ENCODE measurements around the gene ABCD1.
"Not testable (repeated sequence)": the region's sequence is repeated elsewhere in the genome, so short reads cannot be mapped to it uniquely, and the experiment has no call there.

Gene ABCD1

DNA sequence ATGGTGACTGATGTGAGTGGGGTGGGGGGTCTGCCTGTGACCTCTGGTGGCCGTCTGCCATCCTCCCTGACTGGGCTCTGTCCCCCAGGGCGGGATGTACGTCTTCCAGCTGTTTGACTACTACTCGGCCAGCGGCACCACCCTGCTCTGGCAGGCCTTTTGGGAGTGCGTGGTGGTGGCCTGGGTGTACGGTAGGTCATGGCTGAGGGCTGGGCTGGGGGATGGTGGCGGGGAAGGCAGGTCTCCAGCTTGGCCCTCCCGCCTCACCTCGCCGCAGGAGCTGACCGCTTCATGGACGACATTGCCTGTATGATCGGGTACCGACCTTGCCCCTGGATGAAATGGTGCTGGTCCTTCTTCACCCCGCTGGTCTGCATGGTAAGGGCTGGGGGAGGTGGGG lies 30.4 kb upstream of the ABCD1 start:
- DNase-seq (ENCODE audit: low read depth, low spot score): not testable (repeated sequence)

DNA sequence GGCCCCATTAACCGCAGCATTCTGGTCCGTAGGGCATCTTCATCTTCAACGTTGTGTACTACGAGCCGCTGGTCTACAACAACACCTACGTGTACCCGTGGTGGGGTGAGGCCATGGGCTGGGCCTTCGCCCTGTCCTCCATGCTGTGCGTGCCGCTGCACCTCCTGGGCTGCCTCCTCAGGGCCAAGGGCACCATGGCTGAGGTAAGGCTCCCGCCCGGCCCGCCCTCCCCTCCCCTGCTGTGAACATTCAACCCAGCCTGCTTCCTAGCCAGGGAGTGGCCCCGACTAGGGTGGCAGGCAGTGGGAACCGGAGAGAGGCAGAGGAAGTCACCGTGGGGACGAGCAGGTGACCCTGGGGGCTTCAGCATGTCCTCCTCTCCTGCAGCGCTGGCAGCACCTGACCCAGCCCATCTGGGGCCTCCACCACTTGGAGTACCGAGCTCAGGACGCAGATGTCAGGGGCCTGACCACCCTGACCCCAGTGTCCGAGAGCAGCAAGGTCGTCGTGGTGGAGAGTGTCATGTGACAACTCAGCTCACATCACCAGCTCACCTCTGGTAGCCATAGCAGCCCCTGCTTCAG lies 29.9 kb upstream of the ABCD1 start:
- no peak for DNase-seq (ENCODE audit: low read depth, low spot score)

DNA sequence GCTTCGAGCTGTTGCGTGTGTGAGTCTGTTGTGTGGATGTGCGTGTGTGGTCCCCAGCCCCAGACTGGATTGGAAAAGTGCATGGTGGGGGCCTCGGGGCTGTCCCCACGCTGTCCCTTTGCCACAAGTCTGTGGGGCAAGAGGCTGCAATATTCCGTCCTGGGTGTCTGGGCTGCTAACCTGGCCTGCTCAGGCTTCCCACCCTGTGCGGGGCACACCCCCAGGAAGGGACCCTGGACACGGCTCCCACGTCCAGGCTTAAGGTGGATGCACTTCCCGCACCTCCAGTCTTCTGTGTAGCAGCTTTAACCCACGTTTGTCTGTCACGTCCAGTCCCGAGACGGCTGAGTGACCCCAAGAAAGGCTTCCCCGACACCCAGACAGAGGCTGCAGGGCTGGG lies 28.6 kb upstream of the ABCD1 start:
- DNase-seq (ENCODE audit: low read depth, low spot score): no peak

DNA sequence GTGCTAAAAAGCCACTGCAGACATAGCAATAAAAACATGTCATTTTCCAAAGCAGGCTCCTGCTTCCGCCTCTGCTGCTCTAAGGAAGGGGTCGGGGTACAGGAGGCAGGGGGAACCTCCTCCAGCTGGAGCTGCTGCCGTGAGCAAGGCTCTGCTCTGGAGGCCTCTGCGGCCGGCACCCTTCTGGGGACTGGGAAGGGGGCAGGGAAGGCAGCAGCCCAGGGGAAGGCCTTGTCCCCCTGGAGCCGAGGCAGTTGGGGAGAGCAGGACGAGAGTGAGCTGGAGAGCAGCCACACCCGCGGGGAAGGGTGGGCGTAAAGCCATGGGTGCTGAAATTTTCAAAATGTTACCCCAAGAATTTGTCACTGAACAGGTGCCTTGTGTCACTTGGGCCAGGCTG lies 28.1 kb upstream of the ABCD1 start:
- DNase-seq (ENCODE audit: low read depth, low spot score): not testable (repeated sequence)

DNA sequence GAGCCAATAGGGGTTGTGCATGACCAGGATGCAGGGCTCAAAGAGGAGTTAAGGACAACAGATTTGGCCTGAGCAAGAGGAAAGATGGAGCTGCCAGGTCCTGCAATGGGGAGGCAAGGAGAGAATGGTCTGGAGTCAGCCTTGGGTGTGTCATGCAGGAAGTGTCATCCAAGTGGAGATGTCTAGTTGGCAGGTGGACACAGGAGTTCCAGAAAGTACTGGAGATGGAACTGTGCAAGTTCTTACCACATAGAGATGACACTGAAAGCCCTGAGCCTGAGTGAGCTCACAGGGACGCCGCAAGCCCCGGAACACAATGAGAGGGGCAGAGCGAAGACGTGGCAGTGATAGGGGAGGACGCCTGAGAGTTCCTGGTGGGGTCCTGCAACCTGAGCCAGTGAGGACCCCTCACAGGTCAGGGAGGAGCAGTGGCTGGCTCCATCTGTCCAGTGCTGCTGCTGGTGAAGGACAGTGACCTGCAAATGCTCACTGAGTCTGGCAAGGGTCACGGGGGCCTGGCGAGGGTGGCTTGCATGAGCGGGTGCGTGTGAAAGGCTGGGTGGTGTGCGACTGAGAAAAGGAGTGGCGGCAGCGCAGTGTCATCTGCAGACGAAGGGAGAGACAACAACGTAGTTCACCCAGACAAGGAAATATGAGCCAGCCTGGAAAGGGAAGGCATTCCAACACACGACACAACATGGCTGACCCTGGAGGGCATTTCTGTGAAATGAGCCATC lies 27.5 kb upstream of the ABCD1 start:
- not testable (repeated sequence) for DNase-seq (ENCODE audit: low read depth, low spot score)

DNA sequence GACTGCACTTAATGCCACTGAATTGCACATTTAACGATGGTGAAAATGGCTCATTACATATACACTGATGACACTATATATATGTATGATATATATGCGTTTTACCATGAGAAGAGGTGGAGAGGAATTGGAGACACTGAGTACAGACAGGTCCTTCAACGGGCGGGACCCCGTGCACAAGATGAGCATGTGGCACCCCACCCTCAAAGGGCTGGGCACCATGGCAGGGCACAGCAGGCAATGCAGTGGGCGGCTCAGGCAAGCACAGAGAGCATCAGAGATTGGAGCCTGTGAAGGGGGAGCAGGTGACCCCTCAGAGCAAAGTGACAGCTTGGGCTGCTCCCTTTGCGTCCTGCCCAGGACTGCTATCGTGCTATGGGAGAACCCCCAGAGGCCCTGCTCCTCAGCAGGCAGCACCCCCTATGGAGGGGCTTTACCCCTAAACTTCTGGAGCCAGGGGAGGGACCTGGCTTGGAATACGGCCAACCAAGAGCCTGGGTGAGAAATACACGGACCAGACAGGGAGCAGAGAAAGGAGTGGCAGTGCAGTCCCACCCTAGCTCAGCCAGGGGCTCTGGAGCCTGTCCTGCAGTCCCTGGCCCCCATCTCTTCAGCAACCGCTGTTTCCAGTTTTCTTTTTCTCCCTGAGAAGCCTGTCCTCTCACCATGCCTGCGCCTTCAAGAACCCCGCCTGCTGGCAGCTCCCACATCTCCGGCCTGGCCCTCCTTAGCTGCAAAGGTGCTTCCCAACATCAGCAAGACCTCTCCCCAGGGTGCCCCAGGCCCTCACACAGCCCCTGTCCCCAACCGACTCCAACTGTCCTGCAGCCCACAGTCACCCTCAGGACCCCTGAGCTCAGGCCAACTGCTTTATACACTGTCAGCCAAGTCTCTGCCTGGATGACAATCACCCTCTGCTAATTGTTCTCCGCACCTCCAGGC lies 26.5 kb upstream of the ABCD1 start:
- no peak for DNase-seq (ENCODE audit: low read depth, low spot score)

DNA sequence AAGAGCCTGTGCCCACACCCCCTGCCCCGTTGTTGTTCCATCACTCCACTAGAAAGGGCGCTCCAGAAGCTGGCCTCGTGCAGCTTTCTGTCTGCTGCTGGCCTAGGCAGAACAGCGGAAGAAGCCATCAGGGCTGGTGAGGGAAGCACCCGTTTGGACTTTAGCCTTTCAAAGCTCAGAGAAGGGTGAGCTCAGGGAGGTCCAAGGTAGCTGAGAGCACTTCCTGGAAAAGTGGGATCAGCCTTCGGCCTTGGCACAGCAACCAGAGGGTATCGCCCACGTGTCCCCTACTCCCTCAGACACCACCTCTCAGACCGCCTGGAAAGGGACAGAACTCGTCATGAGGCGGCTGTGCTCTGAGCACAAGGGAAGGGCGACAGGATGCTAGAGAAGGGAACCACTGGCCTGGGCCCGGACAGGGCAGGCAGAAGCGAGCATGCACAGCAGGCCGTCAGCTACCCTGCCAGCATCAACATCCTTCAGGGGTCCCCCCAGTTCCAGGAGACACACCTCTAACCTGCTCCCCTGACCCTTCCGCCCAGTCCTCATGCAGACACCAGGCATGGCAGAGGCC lies 25.4 kb upstream of the ABCD1 start:
- not testable (repeated sequence) for DNase-seq (ENCODE audit: low read depth, low spot score)

DNA sequence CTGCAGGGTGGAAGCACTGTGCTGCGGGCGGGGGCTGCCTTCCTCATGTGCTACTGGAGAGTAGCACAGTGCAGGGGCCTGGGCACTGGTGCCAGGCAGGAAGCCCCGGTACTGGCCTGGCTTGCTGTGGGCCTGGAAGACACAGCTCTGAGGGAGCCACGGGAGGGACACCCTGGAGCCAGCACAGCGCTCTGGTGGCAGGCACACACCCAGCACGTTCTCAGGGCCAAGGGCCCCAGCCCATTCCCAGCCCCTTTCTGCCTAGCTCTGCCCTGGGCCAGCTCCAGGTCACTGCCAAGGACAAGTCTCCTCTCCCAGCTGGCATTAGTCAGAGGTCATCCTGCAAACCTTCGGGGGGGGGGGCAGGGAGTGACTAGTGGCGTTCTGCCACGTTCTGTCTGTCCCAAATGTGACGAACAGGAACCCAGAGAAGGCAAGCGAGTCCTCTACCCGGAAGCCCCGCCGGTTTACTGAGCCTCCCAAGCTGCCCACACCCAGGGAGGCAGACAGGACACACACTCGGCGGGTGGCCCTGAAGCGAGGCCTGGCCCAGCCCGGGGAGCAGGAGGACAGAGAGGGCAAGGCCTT lies 24.8 kb upstream of the ABCD1 start:
- not testable (repeated sequence) for DNase-seq (ENCODE audit: low read depth, low spot score)

DNA sequence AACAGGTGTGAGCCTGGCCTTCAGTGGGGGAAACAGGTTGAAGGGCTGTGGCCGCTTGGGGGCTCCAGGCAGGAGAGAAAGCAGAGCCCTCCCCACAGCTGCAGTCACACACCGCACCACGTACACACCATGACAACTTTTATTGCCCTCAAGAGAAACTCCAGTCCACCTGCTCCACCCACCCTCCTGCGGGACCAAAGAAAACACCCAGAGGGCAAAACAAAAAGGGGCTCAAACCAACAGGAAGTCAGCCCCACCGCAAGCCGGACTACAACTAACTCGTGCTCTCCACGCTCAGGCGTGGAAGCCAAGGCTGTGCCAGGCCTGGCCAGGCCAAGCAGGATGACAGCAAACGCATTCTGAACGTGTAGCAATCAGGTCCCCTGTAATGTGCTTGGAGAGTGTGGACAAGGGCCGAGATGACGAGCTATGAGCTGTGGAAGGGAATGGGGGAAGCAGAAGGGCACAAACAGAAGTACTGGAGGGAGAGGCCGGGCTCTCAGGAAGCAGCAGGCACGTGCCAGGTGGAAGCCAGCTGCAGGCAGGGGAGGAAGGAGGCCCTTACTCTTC lies 24.2 kb upstream of the ABCD1 start:
- DNase-seq (ENCODE audit: low read depth, low spot score): no peak

DNA sequence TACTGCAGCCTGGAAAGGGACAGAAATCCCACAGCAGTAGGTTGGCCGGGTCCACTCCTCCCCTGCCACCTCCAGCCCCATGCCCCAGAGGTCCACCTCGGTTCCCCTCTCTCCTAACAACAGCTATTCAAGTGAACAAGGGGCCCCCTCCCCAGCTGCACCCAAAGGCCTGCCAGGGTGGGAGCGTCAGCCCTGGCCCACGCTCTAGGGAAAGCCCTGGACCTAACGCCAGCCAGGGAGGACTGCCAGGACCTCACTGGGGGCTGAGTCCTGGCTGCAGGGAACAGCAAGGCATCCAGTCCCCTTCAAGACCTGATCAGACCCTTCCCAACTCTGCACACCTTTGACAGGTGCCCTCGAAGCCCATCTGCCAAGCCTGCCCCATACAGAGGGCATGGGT lies 23.7 kb upstream of the ABCD1 start:
- no peak for DNase-seq (ENCODE audit: low read depth, low spot score)

DNA sequence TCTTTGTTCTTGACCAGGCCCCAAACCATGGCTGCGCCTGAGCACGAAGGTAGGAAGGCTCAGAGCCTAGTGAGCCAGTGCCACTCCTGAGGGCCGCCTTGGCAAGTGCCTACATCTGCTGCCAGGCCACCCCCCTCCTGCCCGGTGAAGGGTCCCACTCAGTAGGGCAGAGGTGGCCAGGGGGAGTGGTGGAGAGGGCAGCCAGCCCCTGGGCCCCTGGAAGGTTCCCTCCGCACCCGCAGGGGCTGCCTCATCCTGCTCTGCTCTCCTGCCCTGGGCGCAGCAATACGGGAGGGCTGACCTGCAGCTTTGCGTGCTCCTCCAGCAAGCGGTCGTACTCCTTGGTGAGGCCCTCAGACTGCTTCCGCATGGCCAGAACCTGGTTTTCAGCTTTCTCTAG lies 22.9 kb upstream of the ABCD1 start:
- DNase-seq (ENCODE audit: low read depth, low spot score): no peak

DNA sequence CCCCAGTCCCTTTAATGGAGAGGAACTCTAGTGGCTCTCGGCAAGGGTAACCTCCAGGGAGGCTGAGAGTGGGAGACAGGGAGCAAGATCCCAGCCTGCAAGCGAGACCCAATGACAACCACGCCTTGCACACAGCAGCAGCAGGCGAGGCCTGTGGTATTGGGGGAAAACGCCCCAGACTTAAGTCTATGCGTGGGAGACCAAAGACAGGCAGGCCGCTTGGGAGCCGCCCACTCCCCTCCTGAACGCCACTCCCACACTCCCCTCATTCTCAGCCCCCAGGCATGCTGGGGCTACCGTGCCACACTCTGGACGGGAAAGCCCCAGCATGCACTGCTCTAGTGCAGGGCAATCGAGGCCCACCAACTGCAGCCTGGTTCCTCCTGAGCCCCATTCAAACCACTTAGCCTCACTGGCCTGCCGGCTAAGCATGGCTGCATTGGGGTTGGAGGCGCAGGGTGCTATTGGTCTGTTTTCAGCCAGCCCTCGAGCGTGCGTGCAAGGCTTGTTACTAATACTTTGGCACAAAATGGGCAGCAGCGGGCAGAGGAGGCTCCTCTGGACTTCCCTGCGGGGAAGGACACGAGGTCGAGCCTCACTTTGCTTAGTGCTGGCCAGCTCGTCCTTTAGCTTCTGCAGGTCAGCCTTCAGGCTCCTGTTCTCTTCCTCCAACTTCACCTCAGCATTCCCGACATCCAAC lies 22.2 kb upstream of the ABCD1 start:
- no peak for DNase-seq (ENCODE audit: low read depth, low spot score)

DNA sequence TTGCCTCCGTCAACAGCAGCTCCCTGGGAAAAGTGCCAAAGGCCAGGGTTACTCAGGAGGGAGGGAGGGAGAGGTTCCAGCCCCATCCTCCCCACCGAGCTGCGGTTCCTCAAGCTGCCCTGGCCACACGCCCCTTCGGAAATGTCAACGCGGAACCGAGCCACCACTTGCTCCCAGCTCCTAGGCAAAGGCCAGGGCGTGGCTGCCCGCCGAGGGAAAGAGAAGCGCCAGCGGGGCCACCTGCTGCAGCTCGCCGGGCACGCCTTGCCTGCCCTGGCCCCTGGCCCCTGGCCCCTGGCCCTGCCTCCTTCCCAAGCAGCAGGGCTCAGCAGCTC lies 21.7 kb upstream of the ABCD1 start:
- no peak for DNase-seq (ENCODE audit: low read depth, low spot score)

DNA sequence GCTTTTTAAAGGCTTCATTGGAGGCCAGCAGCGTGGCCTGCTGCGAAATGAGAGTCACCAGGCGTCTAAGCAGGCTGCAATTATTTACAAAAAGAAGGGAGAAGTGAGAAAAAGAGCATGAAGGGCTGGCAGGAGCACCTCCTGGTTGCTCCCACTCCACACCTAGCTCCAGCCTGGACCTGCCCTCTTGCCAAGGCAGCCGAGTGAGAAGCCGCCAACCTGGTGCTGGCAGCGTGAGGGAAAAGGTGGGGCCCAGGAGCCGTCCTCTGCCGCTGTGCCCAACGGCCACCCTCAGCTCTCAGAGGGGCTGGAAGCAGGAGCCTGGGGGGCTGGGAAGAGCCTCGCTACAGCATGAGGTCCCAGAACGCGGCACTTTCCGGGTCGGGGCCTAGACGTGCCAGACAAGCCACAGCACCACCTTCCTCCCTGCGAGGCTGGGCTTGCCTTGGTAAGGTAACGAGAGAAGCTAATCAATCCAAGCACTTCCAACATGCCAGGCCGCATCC lies 20.6 kb upstream of the ABCD1 start:
- no peak for DNase-seq (ENCODE audit: low read depth, low spot score)

DNA sequence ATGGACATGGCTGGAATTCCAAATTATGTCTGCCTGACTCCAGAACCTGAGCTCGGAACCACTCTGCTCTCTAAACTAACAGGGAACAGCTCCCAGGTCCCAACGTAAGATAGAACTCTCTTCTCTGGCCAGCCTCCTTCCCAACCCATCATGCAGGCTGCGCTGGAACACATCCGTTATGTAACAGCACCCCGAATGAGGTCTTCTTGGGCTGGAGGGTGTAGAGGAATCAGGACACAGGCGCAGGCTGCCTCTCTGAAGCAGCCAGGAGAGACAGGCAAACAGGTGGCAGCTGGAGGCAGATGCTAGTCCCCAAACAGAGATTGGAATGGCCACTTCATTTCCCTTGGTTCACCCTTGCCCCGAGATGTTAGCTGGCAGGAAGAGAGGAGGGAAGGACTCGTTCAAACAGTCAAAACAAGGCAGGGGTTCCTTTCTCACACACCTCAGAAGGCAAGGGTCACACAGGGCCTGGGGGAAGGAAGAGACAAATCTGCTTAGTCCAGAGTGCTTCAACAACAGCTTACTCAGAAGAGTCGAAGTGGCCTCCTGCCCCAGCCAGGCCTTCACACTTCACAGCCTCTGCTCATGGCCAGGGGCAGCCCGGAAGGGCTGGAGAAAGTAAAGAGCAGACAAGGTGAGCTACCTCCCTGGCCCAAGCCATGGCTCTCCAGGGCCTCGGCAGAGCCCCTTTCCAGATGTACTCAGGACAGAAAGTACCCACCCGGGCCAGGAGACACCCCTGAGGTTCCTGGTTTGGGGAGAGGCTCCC lies 19.8 kb upstream of the ABCD1 start:
- DNase-seq (ENCODE audit: low read depth, low spot score): not testable (repeated sequence)

DNA sequence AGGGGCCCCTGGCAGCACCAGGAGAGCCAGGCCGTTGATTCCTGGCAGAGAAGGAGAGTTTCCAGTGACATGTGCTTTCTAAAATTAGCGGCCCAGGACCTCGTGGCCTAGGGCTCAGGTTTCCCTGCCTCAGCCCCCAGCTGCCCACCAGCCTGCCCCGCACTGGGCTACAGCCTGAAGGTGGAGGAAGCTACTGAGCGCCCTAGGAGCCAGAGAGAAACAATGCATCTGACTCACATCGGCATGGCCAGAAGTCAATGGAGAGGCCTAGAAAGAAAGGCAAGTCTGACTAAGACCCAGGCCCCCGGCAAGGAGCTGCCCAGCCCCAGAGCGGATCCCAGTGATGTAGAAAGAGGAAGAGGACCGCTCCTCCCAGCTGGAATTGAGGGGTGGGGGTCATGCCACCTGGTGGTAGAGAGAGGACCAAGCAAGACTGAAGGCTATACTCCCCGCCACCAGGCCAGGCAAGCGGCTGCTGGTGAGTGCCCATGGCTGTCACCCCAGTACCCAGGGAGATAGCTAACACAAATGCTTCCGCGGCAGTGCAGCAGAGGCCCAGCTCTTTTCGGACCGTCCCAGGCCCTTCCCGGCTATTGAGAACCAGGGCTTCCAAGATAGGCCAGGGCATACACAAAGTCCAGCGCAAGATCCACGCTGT lies 19.1 kb upstream of the ABCD1 start:
- not testable (repeated sequence) for DNase-seq (ENCODE audit: low read depth, low spot score)

DNA sequence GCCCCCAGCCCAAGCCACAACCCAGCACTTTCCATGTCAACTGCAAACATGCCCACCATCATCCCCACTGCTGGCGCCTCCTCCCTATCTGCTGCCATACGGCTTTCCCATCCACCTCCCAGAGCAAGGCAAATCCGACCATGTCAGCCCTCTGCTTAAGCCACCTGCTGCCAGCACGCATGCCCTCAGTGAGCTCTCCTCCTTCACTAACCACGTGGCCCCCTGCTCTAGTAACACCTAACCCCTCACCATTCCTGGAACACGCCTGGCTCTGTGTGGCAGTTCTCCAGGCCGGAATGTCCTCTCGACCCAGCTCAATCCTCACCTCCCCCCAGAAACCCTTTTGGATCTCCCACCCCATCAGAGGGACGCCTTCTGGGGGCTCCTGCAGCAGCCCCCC lies 17.9 kb upstream of the ABCD1 start:
- DNase-seq (ENCODE audit: low read depth, low spot score): no peak

DNA sequence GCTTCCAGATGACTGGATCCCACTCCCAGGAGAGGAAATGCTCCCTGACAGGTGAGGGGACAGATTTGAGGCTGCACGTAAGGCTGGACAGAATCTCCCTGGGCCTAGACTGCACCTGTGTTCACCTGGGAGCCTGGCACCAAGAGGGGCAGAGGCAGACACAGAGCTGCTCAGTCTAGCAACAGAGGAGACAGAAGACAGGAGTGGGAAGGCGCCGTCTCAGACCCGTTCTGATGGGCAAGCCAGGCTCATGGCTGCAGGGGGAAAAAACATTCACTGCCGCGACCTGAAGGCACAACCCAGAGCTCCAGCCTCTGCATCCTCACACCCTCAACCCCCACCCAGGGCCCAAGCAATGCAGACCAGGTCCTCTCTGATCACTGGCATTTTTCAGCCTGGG lies 17.2 kb upstream of the ABCD1 start:
- DNase-seq (ENCODE audit: low read depth, low spot score): no peak

DNA sequence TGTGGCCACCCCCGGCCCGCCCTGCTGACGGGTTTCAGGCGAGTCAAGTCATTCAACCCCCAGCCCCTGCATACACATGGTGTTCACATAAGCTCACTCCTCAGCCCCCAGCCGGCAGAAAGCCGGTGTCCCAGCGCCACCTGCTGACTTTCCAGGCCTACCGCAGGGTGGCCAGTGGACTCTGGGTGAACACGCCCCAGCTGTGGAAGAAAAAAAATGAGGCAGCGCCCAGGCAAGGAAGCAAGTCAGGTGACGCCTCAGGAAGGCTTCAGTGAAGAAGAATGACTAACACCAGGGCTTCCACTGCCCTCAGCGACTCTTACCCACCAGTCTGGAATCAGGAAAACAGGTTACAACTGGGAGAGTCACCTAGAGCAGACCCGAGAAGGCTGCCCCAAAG lies 16.2 kb upstream of the ABCD1 start:
- DNase-seq (ENCODE audit: low read depth, low spot score): peak; percentile 29
